Measurements from ENCODE around the gene DYNLL2. TPM values are rescaled to one million over a fixed set of nuclear protein-coding genes. Genes with fewer than 3 reads are reported as not detected.
"Not testable (repeated sequence)": the region's sequence is repeated elsewhere in the genome, so short reads cannot be mapped to it uniquely, and the experiment has no call there.

Gene DYNLL2
- total RNA-seq, 1 experiment from 2014 or later, result 24.8 TPM

- H3K4me1 Mint-ChIP-seq (ENCODE audit: low read depth, unreplicated experiment), result no peaks in the 10 kb centered on the region
- BruUV-seq (replicated peaks), result no TSS peak
- peaks cover 93% of the 10 kb centered on the region for H3K27me3 Mint-ChIP-seq (ENCODE audit: unreplicated experiment)
- no peak for DNase-seq
- intact Hi-C loops (cut with micrococcal nuclease; ENCODE audit: unreplicated experiment), result no loop called here
- H3K4me3 Mint-ChIP-seq (ENCODE audit: low read depth, unreplicated experiment), result no peak overlapping the region
- no peaks in the 10 kb centered on the region for H3K9me3 Mint-ChIP-seq (ENCODE audit: low read depth, unreplicated experiment)
- CTCF ChIA-PET, result interaction anchor here (0.5 kb wide), 1 partner anchor 222 kb away, joined by 4 read pairs; no protein-coding TSS in a partner anchor
- no peaks in the 10 kb centered on the region for H3K36me3 Mint-ChIP-seq (ENCODE audit: insufficient read depth, unreplicated experiment)
- TF ChIP-seq CTCF (IDR thresholded peaks at IDR 0.05; ENCODE audit: unreplicated experiment), result no peak
- H3K27ac Mint-ChIP-seq (ENCODE audit: unreplicated experiment), result no peak overlapping the region
Measured at GRCh38 chr17:58043221-58044181, 39.7 kb upstream of the DYNLL2 start.

GRCh38 chr17:58044256-58044655, 39.0 kb upstream of the DYNLL2 start:
- BruUV-seq (replicated peaks); H3K36me3 Mint-ChIP-seq (ENCODE audit: insufficient read depth, unreplicated experiment); H3K4me3 Mint-ChIP-seq (ENCODE audit: low read depth, unreplicated experiment); H3K27ac Mint-ChIP-seq (ENCODE audit: unreplicated experiment); intact Hi-C loops (cut with micrococcal nuclease; ENCODE audit: unreplicated experiment); DNase-seq; CTCF ChIA-PET; H3K4me1 Mint-ChIP-seq (ENCODE audit: low read depth, unreplicated experiment); H3K9me3 Mint-ChIP-seq (ENCODE audit: low read depth, unreplicated experiment): not testable (repeated sequence)
- peaks cover 88% of the 10 kb centered on the region for H3K27me3 Mint-ChIP-seq (ENCODE audit: unreplicated experiment)

GRCh38 chr17:58046239-58047094, 36.8 kb upstream of the DYNLL2 start:
- H3K4me3 Mint-ChIP-seq (ENCODE audit: low read depth, unreplicated experiment), result no peak overlapping the region
- no TSS peak for BruUV-seq (replicated peaks)
- no peak for TF ChIP-seq CTCF (IDR thresholded peaks at IDR 0.05; ENCODE audit: unreplicated experiment)
- H3K27ac Mint-ChIP-seq (ENCODE audit: unreplicated experiment), result no peak overlapping the region
- DNase-seq, result no peak
- H3K4me1 Mint-ChIP-seq (ENCODE audit: low read depth, unreplicated experiment), result no peaks in the 10 kb centered on the region
- CTCF ChIA-PET, result no interaction called here
- H3K36me3 Mint-ChIP-seq (ENCODE audit: insufficient read depth, unreplicated experiment), result no peaks in the 10 kb centered on the region
- H3K27me3 Mint-ChIP-seq (ENCODE audit: unreplicated experiment), result peaks cover 76% of the 10 kb centered on the region
- intact Hi-C loops (cut with micrococcal nuclease; ENCODE audit: unreplicated experiment), result no loop called here
- H3K9me3 Mint-ChIP-seq (ENCODE audit: low read depth, unreplicated experiment), result no peaks in the 10 kb centered on the region

GRCh38 chr17:58047376-58048150, 35.7 kb upstream of the DYNLL2 start:
- Mint-ChIP-seq H3K27ac (ENCODE audit: unreplicated experiment) (no peak overlapping the region), H3K27me3 (ENCODE audit: unreplicated experiment) (peaks cover 76% of the 10 kb centered on the region), H3K4me3 (ENCODE audit: low read depth, unreplicated experiment) (no peak overlapping the region), H3K4me1 (ENCODE audit: low read depth, unreplicated experiment) (no peaks in the 10 kb centered on the region), H3K9me3 (ENCODE audit: low read depth, unreplicated experiment) (no peaks in the 10 kb centered on the region), H3K36me3 (ENCODE audit: insufficient read depth, unreplicated experiment) (no peaks in the 10 kb centered on the region)
- BruUV-seq (replicated peaks), result no TSS peak
- CTCF ChIA-PET, result no interaction called here
- intact Hi-C loops (cut with micrococcal nuclease; ENCODE audit: unreplicated experiment), result no loop called here
- TF ChIP-seq CTCF (IDR thresholded peaks at IDR 0.05; ENCODE audit: unreplicated experiment), result no peak
- no peak for DNase-seq

Measured in Calu3 (cell line).